Activated CD8-positive, alpha-beta T cell treated with anti-CD3 and anti-CD28 coated beads for 36 hours (primary cell): ENCODE measurements around the gene BRD3OS. TPM values are rescaled to one million over a fixed set of nuclear protein-coding genes. Genes with fewer than 3 reads are reported as not detected.

Source experiments
- ATAC-seq: fragments of 200-7000 bp; cut with Tn5 transposase; one replicate; pipeline ENCODE4 v1.10.0; 2021; ENCODE audit warnings: mild to moderate bottlenecking, moderate library complexity
- CTCF ChIA-PET: fragments of 350-600 bp; sonication (Branson Sonifier 250); formaldehyde crosslinking; loops from one replicate; lab custom pipeline; 2021; ENCODE audit warnings: antibody characterized with exemption; lab: Charles Lee
- POLR2A ChIA-PET: fragments of 350-600 bp; sonication (Branson Sonifier 250); formaldehyde crosslinking; loops from one replicate; lab custom pipeline; 2021; ENCODE audit warnings: antibody characterized with exemption; lab: Charles Lee
- DNase-seq: peaks from one replicate; pipeline ENCODE4 v3.0.0-alpha.2; 2020
- H3K27ac Mint-ChIP-seq: one replicate; pipeline ENCODE4 v1.8.0; 2021; ENCODE audit warnings: mild to moderate bottlenecking, mixed read lengths
- H3K27me3 Mint-ChIP-seq: one replicate; pipeline ENCODE4 v1.8.0; 2021; ENCODE audit warnings: mixed read lengths
- H3K36me3 Mint-ChIP-seq: one replicate; pipeline ENCODE4 v1.8.0; 2021; ENCODE audit warnings: low read depth, mixed read lengths
- H3K4me1 Mint-ChIP-seq: one replicate; pipeline ENCODE4 v1.8.0; 2021; ENCODE audit warnings: low read depth, mixed read lengths
- H3K4me3 Mint-ChIP-seq: one replicate; pipeline ENCODE4 v1.8.0; 2021; ENCODE audit warnings: mild to moderate bottlenecking, moderate library complexity, mixed read lengths
- H3K9me3 Mint-ChIP-seq: one replicate; pipeline ENCODE4 v1.8.0; 2021; ENCODE audit warnings: mixed read lengths
- intact Hi-C: fragments of 100-400 bp; cut with micrococcal nuclease; formaldehyde crosslinking; loops from one replicate; pipeline ENCODE4 v1.10.0; 2022
- total RNA-seq, 2 experiments: library from RNA; stranded (reverse); gene quantifications; one replicate each; pipeline ENCODE4 v1.2.3, GENCODE V29; 2021
- TF ChIP-seq, protein P1 (sequence below): fragments of 200-600 bp; IDR thresholded peaks from one replicate; pipeline ENCODE4 v1.8.0; 2022; ENCODE audit warnings: antibody characterized with exemption, mild to moderate bottlenecking

BRD3OS gene, protein sequence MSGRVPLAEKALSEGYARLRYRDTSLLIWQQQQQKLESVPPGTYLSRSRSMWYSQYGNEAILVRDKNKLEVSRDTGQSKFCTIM
- total RNA-seq, result 1 to 10 TPM; 8.1 to 8.2 TPM

DNA sequence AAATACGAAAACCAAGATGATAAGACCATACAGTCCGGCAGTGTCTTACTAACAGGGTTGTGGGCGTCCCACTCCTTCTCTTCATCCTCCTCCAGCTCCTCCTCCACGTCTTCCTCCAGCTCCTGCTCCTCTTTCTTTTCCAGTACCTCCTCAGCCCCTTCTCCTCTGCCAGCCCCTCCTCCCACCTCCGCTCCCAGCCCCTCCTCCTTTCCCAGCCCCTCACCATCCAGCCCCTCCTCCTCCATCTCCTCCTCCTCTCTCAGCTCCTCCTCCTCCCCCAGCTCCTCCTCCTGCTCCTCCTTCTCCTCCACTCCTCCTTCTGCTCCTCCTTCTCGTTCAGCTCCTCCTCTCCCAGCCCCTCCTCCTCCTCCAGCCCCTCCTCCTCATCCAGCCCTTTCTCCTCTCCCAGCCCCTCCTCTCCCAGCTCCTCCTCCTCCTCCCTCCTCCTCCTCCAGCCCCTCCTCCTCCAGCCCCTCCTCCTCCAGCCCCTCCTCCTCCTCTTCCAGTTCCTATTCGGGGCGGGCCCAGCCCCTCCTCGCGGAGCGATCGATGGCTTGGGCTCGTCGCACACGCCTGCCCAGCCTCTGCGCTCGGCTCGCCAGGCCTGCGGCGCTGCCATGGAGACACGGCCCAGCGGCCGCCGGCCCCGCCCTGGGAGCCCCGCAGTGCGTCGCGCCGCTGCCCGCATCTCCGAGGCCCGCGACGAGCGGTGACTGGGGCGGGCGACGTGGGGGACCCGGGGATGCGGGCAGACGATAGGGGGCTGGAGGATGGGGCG is at the start of gene BRD3OS:
Gene BRD3OS (plus strand): TSS at position 654 of the 778 bp plus-strand sequence. CDS start 1,267 bp downstream, outside the sequence.
- Mint-ChIP-seq H3K27ac (no peak within 1 kb of the TSS), H3K36me3 (no peaks in the 10 kb centered on the region)

DNA sequence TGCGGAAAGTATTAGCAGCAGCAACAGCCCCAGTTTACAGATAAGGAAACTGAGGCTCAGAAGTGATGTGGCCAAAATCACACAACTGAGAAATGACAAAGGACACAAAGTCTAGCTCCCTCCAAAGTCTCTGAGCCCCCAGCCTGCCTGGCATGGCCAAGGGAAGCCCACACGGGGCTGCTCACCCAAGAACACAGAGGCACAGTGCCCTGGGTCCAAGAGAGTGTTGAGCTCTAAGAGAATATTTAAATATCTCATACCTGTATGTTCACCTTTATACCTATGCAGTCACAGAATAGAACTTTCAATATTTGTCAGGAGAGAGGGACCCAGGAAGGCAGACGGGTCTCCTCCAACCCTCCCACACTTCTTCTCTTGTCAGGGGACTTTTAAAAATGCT is 49.8 kb upstream of the BRD3OS start:
- Mint-ChIP-seq H3K4me1 (no peaks in the 10 kb centered on the region), H3K27me3 (no peaks in the 10 kb centered on the region), H3K4me3 (no peak overlapping the region), H3K9me3 (no peaks in the 10 kb centered on the region), H3K27ac (no peak overlapping the region), H3K36me3 (no peaks in the 10 kb centered on the region)
- ATAC-seq, result no peak
- DNase-seq, result no peak
- TF ChIP-seq, protein P1, sequence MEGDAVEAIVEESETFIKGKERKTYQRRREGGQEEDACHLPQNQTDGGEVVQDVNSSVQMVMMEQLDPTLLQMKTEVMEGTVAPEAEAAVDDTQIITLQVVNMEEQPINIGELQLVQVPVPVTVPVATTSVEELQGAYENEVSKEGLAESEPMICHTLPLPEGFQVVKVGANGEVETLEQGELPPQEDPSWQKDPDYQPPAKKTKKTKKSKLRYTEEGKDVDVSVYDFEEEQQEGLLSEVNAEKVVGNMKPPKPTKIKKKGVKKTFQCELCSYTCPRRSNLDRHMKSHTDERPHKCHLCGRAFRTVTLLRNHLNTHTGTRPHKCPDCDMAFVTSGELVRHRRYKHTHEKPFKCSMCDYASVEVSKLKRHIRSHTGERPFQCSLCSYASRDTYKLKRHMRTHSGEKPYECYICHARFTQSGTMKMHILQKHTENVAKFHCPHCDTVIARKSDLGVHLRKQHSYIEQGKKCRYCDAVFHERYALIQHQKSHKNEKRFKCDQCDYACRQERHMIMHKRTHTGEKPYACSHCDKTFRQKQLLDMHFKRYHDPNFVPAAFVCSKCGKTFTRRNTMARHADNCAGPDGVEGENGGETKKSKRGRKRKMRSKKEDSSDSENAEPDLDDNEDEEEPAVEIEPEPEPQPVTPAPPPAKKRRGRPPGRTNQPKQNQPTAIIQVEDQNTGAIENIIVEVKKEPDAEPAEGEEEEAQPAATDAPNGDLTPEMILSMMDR, result no peak
- ChIA-PET POLR2A (no interaction called here), CTCF (interaction anchor here (1.2 kb wide), 1 partner anchor 232 kb away, joined by 4 read pairs; no protein-coding TSS in a partner anchor)
- intact Hi-C loops, result no loop called here

More for the DNA sequence above, at the start of gene BRD3OS:
- Mint-ChIP-seq H3K27me3 (no peaks in the 10 kb centered on the region), H3K4me1 (peaks cover 5% of the 10 kb centered on the region), H3K4me3 (peak within 1 kb of the TSS; percentile 77), H3K9me3 (no peaks in the 10 kb centered on the region)
- CTCF ChIA-PET, result interaction anchor here (1.0 to 2.5 kb wide), 5 partner anchors 31 to 244 kb away, joined by 3 to 15 read pairs (median 3); no protein-coding TSS in a partner anchor
- DNase-seq (peak; percentile 95), ATAC-seq (peak; percentile 95)
- POLR2A ChIA-PET, result interaction anchor here (1.3 to 2.8 kb wide), 2 partner anchors 41 to 111 kb away, joined by 5 to 20 read pairs; partner anchors contain the start of gene WDR5
- TF ChIP-seq, protein P1, result no peak
- intact Hi-C loops, result loop anchor here (5.0 kb wide), 1 partner anchor 42 kb away; the partner anchor contains the start of gene BRD3

DNA sequence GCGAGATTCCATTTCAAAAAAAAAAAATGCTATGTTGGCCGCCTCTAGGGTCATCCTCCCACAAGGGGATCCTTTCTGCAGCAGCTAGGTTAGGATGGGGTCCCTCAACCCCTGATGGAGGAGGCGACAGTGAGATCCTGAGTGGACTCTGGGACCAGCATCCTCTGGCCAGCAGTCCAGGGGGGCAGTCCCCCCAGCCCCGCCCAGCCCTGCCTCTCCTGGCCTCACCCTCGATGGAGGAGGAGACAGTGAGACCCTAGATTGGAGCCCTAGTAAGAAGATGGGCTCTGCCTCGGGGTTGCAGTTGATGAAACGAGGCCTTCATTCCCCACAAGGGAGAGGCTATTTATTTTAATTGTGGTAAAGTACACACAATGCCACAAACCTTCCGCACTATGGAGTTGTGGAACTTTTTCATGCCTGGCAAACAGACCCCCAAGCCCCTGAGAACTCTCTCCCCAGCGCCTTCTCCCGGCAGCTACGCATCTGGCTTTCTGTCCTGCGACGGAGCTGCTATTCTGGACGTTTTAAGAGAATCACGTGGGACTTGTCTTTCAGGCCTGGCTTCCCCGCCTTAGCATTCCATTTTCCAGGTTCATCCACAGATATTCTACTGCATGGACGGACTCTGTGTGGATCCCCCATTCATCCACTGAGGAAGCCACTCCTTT is 49.0 kb upstream of the BRD3OS start:
- no peak overlapping the region for H3K4me3 Mint-ChIP-seq
- no peak for DNase-seq
- POLR2A ChIA-PET, result no interaction called here

DNA sequence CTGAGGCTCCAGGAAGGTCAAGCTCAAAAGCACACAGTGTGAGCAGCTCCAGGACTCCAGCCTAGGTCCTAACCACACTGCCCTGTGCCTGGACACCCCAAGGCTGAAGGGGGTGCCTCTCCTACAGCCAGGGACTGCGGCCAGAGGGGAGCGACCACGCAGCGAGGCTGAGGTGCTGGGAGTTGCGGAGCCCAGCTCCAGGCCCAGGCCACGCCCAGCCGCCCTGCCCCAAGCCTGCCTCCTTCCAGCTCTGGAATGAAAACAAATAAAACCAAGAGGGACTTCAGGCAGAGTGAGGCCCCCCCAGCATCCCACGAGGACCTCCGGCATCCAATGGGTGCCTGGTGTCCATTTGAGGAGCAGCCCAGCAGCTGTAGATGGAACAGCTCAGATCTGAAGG is 48.4 kb upstream of the BRD3OS start:
- H3K4me3 Mint-ChIP-seq, result no peak overlapping the region
- ATAC-seq (no peak), DNase-seq (no peak)
- no peaks in the 10 kb centered on the region for H3K36me3 Mint-ChIP-seq
- H3K27ac Mint-ChIP-seq, result no peak overlapping the region
- no peaks in the 10 kb centered on the region for H3K27me3 Mint-ChIP-seq
- ChIA-PET POLR2A (no interaction called here), CTCF (no interaction called here)
- TF ChIP-seq, protein P1, result no peak
- H3K9me3 Mint-ChIP-seq, result no peaks in the 10 kb centered on the region
- H3K4me1 Mint-ChIP-seq, result no peaks in the 10 kb centered on the region
- intact Hi-C loops, result no loop called here

More for the DNA sequence above, 49.0 kb upstream of the BRD3OS start:
- H3K4me1 Mint-ChIP-seq, result no peaks in the 10 kb centered on the region
- TF ChIP-seq, protein P1, result no peak
- H3K27me3 Mint-ChIP-seq, result no peaks in the 10 kb centered on the region
- CTCF ChIA-PET, result no interaction called here
- no peaks in the 10 kb centered on the region for H3K9me3 Mint-ChIP-seq
- intact Hi-C loops, result no loop called here
- no peak for ATAC-seq
- H3K36me3 Mint-ChIP-seq, result no peaks in the 10 kb centered on the region
- no peak overlapping the region for H3K27ac Mint-ChIP-seq
